ENCODE data around the gene PDE3A.
"Not testable (repeated sequence)": the region's sequence is repeated elsewhere in the genome, so short reads cannot be mapped to it uniquely, and the experiment has no call there.

Gene PDE3A

GRCh38 chr12:20368114-20368650 is at the start of gene PDE3A:
Gene PDE3A (plus strand): TSS chr12:20368537. CDS start chr12:20369285, 748 bp downstream.
- H3K4me1 Mint-ChIP-seq, result peaks cover 3% of the 10 kb centered on the region
- DNase-seq, result no peak
- CTCF ChIA-PET, result no interaction called here
- no peaks in the 10 kb centered on the region for H3K36me3 Mint-ChIP-seq
- H3K27me3 Mint-ChIP-seq, result peaks cover 32% of the 10 kb centered on the region
- no peak within 1 kb of the TSS for H3K4me3 Mint-ChIP-seq
- no peaks in the 10 kb centered on the region for H3K9me3 Mint-ChIP-seq
- H3K27ac Mint-ChIP-seq, result no peak within 1 kb of the TSS

- Mint-ChIP-seq H3K9me3 (peaks cover 1% of the 10 kb centered on the region), H3K4me1 (no peaks in the 10 kb centered on the region), H3K27ac (no peak overlapping the region), H3K27me3 (no peaks in the 10 kb centered on the region), H3K36me3 (no peaks in the 10 kb centered on the region), H3K4me3 (no peak overlapping the region)
- CTCF ChIA-PET, result no interaction called here
- no peak for DNase-seq
These were observed 49.0 kb upstream of the PDE3A start for GRCh38 chr12:20319366-20319765.

- Mint-ChIP-seq H3K4me1 (no peaks in the 10 kb centered on the region), H3K27ac (no peak overlapping the region), H3K4me3 (no peak overlapping the region), H3K36me3 (no peaks in the 10 kb centered on the region), H3K9me3 (peaks cover 1% of the 10 kb centered on the region), H3K27me3 (no peaks in the 10 kb centered on the region)
- no peak for DNase-seq
- CTCF ChIA-PET, result no interaction called here
These were observed 47.8 kb upstream of the PDE3A start for GRCh38 chr12:20320552-20320951.

GRCh38 chr12:20330826-20331505 is 37.4 kb upstream of the PDE3A start:
- CTCF ChIA-PET, result interaction anchor here (0.6 kb wide), 1 partner anchor 1365 kb away, joined by 3 read pairs; no protein-coding TSS in a partner anchor
- not testable (repeated sequence) for H3K27ac Mint-ChIP-seq, H3K4me3 Mint-ChIP-seq, H3K4me1 Mint-ChIP-seq, H3K36me3 Mint-ChIP-seq, H3K9me3 Mint-ChIP-seq, DNase-seq, H3K27me3 Mint-ChIP-seq

- Mint-ChIP-seq H3K4me3 (no peak overlapping the region), H3K9me3 (peaks cover 9% of the 10 kb centered on the region), H3K27me3 (no peaks in the 10 kb centered on the region), H3K27ac (no peak overlapping the region), H3K36me3 (no peaks in the 10 kb centered on the region), H3K4me1 (no peaks in the 10 kb centered on the region)
- CTCF ChIA-PET, result no interaction called here
- DNase-seq, result no peak
These were observed 29.3 kb upstream of the PDE3A start for GRCh38 chr12:20339060-20339459.

- H3K36me3 Mint-ChIP-seq, result no peaks in the 10 kb centered on the region
- H3K27me3 Mint-ChIP-seq, result no peaks in the 10 kb centered on the region
- peaks cover 3% of the 10 kb centered on the region for H3K9me3 Mint-ChIP-seq
- H3K4me3 Mint-ChIP-seq, result no peak overlapping the region
- no peaks in the 10 kb centered on the region for H3K4me1 Mint-ChIP-seq
- no peak overlapping the region for H3K27ac Mint-ChIP-seq
- CTCF ChIA-PET, result no interaction called here
- DNase-seq, result no peak
These were observed 26.2 kb upstream of the PDE3A start for GRCh38 chr12:20342111-20342510.

- CTCF ChIA-PET, result no interaction called here
These were observed 22.5 kb upstream of the PDE3A start for GRCh38 chr12:20345866-20346265.

GRCh38 chr12:20350026-20350425 is 18.3 kb upstream of the PDE3A start:
- Mint-ChIP-seq H3K27ac (no peak overlapping the region), H3K27me3 (no peaks in the 10 kb centered on the region), H3K4me1 (no peaks in the 10 kb centered on the region), H3K36me3 (no peaks in the 10 kb centered on the region), H3K4me3 (no peak overlapping the region), H3K9me3 (peaks cover 3% of the 10 kb centered on the region)
- DNase-seq, result no peak
- CTCF ChIA-PET, result no interaction called here

More at GRCh38 chr12:20345866-20346265, 22.5 kb upstream of the PDE3A start:
- H3K4me1 Mint-ChIP-seq, result no peaks in the 10 kb centered on the region
- H3K4me3 Mint-ChIP-seq, result no peak overlapping the region
- no peaks in the 10 kb centered on the region for H3K27me3 Mint-ChIP-seq
- DNase-seq, result no peak
- no peak overlapping the region for H3K27ac Mint-ChIP-seq
- no peaks in the 10 kb centered on the region for H3K36me3 Mint-ChIP-seq
- no peaks in the 10 kb centered on the region for H3K9me3 Mint-ChIP-seq

GRCh38 chr12:20350495-20350894 is 17.8 kb upstream of the PDE3A start:
- no peak overlapping the region for H3K27ac Mint-ChIP-seq
- peaks cover 3% of the 10 kb centered on the region for H3K9me3 Mint-ChIP-seq
- H3K36me3 Mint-ChIP-seq, result no peaks in the 10 kb centered on the region
- no peak for DNase-seq
- CTCF ChIA-PET, result no interaction called here
- H3K4me1 Mint-ChIP-seq, result no peaks in the 10 kb centered on the region
- H3K27me3 Mint-ChIP-seq, result no peaks in the 10 kb centered on the region
- H3K4me3 Mint-ChIP-seq, result no peak overlapping the region

GRCh38 chr12:20351406-20351805 is 16.9 kb upstream of the PDE3A start:
- Mint-ChIP-seq H3K36me3 (no peaks in the 10 kb centered on the region), H3K27ac (no peak overlapping the region), H3K27me3 (no peaks in the 10 kb centered on the region), H3K4me3 (no peak overlapping the region), H3K9me3 (peaks cover 3% of the 10 kb centered on the region), H3K4me1 (no peaks in the 10 kb centered on the region)
- CTCF ChIA-PET, result no interaction called here
- DNase-seq, result no peak

- Mint-ChIP-seq H3K27me3 (no peaks in the 10 kb centered on the region), H3K9me3 (peaks cover 3% of the 10 kb centered on the region), H3K36me3 (no peaks in the 10 kb centered on the region), H3K27ac (no peak overlapping the region), H3K4me3 (no peak overlapping the region), H3K4me1 (no peaks in the 10 kb centered on the region)
- no peak for DNase-seq
- CTCF ChIA-PET, result interaction anchor here (0.6 kb wide), 1 partner anchor 1223 kb away, joined by 3 read pairs; no protein-coding TSS in a partner anchor
These were observed 12.3 kb upstream of the PDE3A start for GRCh38 chr12:20356048-20356447.

GRCh38 chr12:20360407-20360806 is 7.9 kb upstream of the PDE3A start:
- Mint-ChIP-seq H3K36me3 (no peaks in the 10 kb centered on the region), H3K4me1 (no peaks in the 10 kb centered on the region), H3K4me3 (no peak overlapping the region), H3K27me3 (no peaks in the 10 kb centered on the region), H3K9me3 (no peaks in the 10 kb centered on the region), H3K27ac (no peak overlapping the region)
- CTCF ChIA-PET, result no interaction called here
- DNase-seq, result no peak

- H3K27me3 Mint-ChIP-seq, result no peaks in the 10 kb centered on the region
These were observed 6.9 kb upstream of the PDE3A start for GRCh38 chr12:20361416-20361815.

GRCh38 chr12:20364501-20364900 is 3.8 kb upstream of the PDE3A start:
- CTCF ChIA-PET, result interaction anchor here (0.7 kb wide), 1 partner anchor 544 kb away, joined by 5 read pairs; no protein-coding TSS in a partner anchor
- Mint-ChIP-seq H3K36me3 (no peaks in the 10 kb centered on the region), H3K4me3 (no peak overlapping the region), H3K27me3 (peaks cover 21% of the 10 kb centered on the region), H3K27ac (no peak overlapping the region), H3K9me3 (no peaks in the 10 kb centered on the region), H3K4me1 (peaks cover 3% of the 10 kb centered on the region)
- DNase-seq, result no peak

More at GRCh38 chr12:20361416-20361815, 6.9 kb upstream of the PDE3A start:
- Mint-ChIP-seq H3K36me3 (no peaks in the 10 kb centered on the region), H3K9me3 (no peaks in the 10 kb centered on the region), H3K27ac (no peak overlapping the region), H3K4me3 (no peak overlapping the region), H3K4me1 (no peaks in the 10 kb centered on the region)
- DNase-seq, result no peak
- CTCF ChIA-PET, result no interaction called here

GRCh38 chr12:20366776-20367409 is 1.4 kb upstream of the PDE3A start:
- CTCF ChIA-PET, result no interaction called here
- peaks cover 32% of the 10 kb centered on the region for H3K27me3 Mint-ChIP-seq

More at GRCh38 chr12:20366776-20367409, 1.4 kb upstream of the PDE3A start:
- H3K27ac Mint-ChIP-seq, result no peak overlapping the region
- H3K9me3 Mint-ChIP-seq, result no peaks in the 10 kb centered on the region
- no peaks in the 10 kb centered on the region for H3K36me3 Mint-ChIP-seq
- H3K4me1 Mint-ChIP-seq, result peaks cover 3% of the 10 kb centered on the region
- no peak overlapping the region for H3K4me3 Mint-ChIP-seq
- no peak for DNase-seq

All from activated naive CD4-positive, alpha-beta T cell treated with anti-CD3 and anti-CD28 coated beads, Interleukin-2, amount 10 ng/mL, durations not matched to agents 7 days and 5 days (primary cell).